Panc1 (cell line): Measurements from ENCODE around the gene RANBP1.

Experiments
- CTCF ChIP-seq: fragments of 450-650 bp; IDR thresholded peaks from 2 replicates; pipeline ENCODE4 v1.5.1; 2017; ENCODE audit warnings: mild to moderate bottlenecking
- POLR2AphosphoS5 ChIP-seq: IDR thresholded peaks from 2 replicates; pipeline ENCODE4 v1.6.1; 2012; ENCODE audit warnings: mild to moderate bottlenecking, low read depth, low read length, moderate library complexity
- SIN3A ChIP-seq: IDR thresholded peaks from 2 replicates; pipeline ENCODE4 v1.6.1; 2012; ENCODE audit warnings: low read depth, mild to moderate bottlenecking, low read length, moderate library complexity, borderline replicate concordance; ENCODE audit not compliant: insufficient read depth
- TCF7L2 ChIP-seq: IDR thresholded peaks from 2 replicates; pipeline ENCODE4 v1.6.1; 2011; ENCODE audit warnings: mild to moderate bottlenecking, low read depth, low read length, inconsistent platforms
- TF ChIP-seq, protein P1 (sequence below), 2 experiments: IDR thresholded peaks; 2 replicates each; pipeline ENCODE4 v1.6.1; 2011 to 2012; ENCODE audit warnings: low read depth in 2 of 2, control low read depth in 1 of 2, low read length in 1 of 2, mild to moderate bottlenecking in 1 of 2, moderate library complexity in 1 of 2; ENCODE audit not compliant: insufficient read depth in 1 of 2

- TF ChIP-seq CTCF (no peak), POLR2AphosphoS5 (no peak), TCF7L2 (no peak), SIN3A (no peak)
- TF ChIP-seq, protein P1, sequence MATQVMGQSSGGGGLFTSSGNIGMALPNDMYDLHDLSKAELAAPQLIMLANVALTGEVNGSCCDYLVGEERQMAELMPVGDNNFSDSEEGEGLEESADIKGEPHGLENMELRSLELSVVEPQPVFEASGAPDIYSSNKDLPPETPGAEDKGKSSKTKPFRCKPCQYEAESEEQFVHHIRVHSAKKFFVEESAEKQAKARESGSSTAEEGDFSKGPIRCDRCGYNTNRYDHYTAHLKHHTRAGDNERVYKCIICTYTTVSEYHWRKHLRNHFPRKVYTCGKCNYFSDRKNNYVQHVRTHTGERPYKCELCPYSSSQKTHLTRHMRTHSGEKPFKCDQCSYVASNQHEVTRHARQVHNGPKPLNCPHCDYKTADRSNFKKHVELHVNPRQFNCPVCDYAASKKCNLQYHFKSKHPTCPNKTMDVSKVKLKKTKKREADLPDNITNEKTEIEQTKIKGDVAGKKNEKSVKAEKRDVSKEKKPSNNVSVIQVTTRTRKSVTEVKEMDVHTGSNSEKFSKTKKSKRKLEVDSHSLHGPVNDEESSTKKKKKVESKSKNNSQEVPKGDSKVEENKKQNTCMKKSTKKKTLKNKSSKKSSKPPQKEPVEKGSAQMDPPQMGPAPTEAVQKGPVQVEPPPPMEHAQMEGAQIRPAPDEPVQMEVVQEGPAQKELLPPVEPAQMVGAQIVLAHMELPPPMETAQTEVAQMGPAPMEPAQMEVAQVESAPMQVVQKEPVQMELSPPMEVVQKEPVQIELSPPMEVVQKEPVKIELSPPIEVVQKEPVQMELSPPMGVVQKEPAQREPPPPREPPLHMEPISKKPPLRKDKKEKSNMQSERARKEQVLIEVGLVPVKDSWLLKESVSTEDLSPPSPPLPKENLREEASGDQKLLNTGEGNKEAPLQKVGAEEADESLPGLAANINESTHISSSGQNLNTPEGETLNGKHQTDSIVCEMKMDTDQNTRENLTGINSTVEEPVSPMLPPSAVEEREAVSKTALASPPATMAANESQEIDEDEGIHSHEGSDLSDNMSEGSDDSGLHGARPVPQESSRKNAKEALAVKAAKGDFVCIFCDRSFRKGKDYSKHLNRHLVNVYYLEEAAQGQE (IDR thresholded peaks at IDR 0.05; ENCODE audit: insufficient read depth in 1 of 2, low read depth in 2 of 2, low read length in 1 of 2) = no peak
Observed at GRCh38 chr22:20071524-20071972, 44.4 kb upstream of the RANBP1 start.
